ENCODE results near the gene KRTAP5-11.
"Not testable (repeated sequence)": the region's sequence is repeated elsewhere in the genome, so short reads cannot be mapped to it uniquely, and the experiment has no call there.

The KRTAP5-11 gene

DNA sequence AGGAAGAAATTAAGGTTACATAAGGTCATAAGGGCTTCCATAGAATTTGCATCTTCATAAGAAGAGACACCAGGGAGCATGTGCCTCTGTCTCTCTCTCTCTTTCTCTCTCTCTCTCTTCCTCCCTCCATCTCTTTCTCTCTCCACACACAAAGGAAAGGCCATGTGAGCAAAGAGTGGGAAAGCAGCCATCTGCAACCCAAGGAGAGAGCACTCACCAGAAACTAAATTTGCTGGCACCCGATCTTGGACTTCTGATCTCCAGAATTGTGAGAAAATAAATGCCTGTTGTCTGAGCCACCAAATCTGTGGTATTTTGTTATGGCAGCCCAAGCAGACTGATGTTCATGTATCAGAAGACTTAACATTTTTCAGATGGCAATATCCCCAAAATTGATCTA is 23.7 kb downstream of the KRTAP5-11 start:
- no peak for DNase-seq (ENCODE audit: low spot score)
- FAIRE-seq = no peak

DNA sequence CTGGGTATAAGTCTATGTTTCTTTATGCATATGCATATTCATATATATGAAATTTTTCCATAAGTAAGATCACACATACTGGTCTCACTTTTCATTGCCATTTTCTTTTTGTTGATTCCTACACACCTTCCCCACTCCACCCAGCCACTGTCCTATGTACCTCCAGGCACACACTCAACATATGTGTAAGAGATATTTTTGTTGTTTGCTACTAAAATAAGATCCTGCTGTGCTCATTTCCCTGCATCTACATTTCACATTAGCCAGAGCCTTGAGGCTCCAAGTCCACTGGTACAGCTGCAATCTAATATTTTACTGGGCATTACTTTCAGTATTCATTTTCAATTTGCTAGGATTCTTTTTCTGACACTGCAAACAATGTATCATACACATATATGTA is 25.4 kb downstream of the KRTAP5-11 start:
- FAIRE-seq (no peak), DNase-seq (ENCODE audit: low spot score) (no peak)

GRCh38 chr11:71556018-71556417 is 26.7 kb downstream of the KRTAP5-11 start:
- FAIRE-seq (no peak), DNase-seq (ENCODE audit: low spot score) (no peak)

DNA sequence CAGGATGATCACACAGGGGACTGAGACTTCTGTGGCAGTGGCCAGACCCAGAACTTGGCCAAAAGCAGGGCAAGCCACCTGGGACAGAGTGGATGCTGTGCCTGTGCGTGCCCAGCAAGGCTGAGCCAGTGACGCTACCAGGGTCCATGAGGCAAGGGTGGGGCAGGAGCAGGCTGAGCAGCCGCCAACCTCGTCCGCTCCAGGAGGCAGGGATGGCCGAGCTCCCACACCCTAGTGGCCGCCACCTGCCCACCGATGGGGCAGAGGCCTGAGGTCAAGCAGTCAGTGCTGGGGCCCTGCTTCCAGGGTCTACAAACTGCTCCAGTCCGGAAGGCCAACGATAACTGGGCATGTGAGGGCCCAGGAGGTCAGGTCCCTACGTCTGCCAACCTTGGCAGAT is 27.2 kb downstream of the KRTAP5-11 start:
- DNase-seq (ENCODE audit: low spot score) (no peak), FAIRE-seq (no peak)

GRCh38 chr11:71554996-71555395 is 27.7 kb downstream of the KRTAP5-11 start:
- FAIRE-seq (no peak), DNase-seq (ENCODE audit: low spot score) (no peak)

GRCh38 chr11:71551711-71552110 is 31.0 kb downstream of the KRTAP5-11 start:
- no peak for FAIRE-seq
- DNase-seq (ENCODE audit: low spot score) = no peak

DNA sequence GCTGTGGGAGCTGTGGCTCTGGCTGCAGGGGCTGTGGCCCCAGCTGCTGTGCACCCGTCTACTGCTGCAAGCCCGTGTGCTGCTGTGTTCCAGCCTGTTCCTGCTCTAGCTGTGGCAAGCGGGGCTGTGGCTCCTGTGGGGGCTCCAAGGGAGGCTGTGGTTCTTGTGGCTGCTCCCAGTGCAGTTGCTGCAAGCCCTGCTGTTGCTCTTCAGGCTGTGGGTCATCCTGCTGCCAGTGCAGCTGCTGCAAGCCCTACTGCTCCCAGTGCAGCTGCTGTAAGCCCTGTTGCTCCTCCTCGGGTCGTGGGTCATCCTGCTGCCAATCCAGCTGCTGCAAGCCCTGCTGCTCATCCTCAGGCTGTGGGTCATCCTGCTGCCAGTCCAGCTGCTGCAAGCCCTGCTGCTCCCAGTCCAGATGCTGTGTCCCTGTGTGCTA is 33.9 kb downstream of the KRTAP5-11 start:
- DNase-seq (ENCODE audit: low spot score) (no peak), FAIRE-seq (no peak)

DNA sequence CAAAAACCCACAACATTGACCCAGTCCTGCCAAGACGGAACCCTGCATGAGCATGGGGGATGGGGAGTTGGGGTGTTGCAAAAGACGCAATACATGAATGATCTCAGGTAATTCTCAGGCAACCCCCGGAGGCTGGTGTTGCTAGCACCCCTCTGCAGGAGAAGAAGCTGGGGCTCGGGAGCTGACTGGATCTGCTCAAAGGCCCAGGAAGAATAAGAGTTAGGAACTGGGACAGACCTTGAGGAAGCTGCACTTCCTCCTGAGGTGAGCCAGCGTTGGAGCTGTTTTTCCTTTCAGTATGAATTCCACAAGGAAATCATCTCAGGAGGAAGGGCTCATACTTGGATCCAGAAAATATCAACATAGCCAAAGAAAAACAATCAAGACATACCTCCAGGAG is 34.6 kb downstream of the KRTAP5-11 start, which contains the start of gene KRTAP5-9:
Gene KRTAP5-9, plus strand, starts transcription at position 301 of the 400 bp plus-strand sequence. CDS start 238 bp downstream, outside the sequence.
- FAIRE-seq = no peak

GRCh38 chr11:71545405-71545966 is 37.2 kb downstream of the KRTAP5-11 start:
- FAIRE-seq = no peak

More for the DNA sequence above, 34.6 kb downstream of the KRTAP5-11 start, which contains the start of gene KRTAP5-9:
- no peak for DNase-seq (ENCODE audit: low spot score)

GRCh38 chr11:71544525-71545214 is 38.0 kb downstream of the KRTAP5-11 start:
- FAIRE-seq (no peak), DNase-seq (ENCODE audit: low spot score) (no peak)

More at GRCh38 chr11:71545405-71545966, 37.2 kb downstream of the KRTAP5-11 start:
- no peak for DNase-seq (ENCODE audit: low spot score)

DNA sequence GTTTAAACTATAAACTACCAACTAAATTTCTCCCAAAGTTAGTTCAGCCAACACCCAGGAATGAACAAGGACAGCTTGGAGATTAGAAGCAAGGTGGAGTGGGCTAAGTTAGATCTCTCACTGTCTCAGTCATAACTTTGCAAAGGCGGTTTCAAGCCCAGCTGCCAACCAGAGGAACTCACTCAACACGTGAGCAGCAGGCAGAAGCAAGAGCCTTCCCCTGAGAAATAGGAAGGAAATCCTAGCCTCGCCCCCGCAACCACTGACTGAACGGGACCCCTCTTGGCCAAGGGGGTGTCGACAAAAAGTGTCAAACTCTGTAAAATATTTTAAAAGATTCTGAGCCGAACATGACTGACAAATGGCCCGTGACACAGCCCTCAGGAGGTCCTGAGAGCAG is 38.8 kb downstream of the KRTAP5-11 start:
- no peak for FAIRE-seq
- no peak for DNase-seq (ENCODE audit: low spot score)

DNA sequence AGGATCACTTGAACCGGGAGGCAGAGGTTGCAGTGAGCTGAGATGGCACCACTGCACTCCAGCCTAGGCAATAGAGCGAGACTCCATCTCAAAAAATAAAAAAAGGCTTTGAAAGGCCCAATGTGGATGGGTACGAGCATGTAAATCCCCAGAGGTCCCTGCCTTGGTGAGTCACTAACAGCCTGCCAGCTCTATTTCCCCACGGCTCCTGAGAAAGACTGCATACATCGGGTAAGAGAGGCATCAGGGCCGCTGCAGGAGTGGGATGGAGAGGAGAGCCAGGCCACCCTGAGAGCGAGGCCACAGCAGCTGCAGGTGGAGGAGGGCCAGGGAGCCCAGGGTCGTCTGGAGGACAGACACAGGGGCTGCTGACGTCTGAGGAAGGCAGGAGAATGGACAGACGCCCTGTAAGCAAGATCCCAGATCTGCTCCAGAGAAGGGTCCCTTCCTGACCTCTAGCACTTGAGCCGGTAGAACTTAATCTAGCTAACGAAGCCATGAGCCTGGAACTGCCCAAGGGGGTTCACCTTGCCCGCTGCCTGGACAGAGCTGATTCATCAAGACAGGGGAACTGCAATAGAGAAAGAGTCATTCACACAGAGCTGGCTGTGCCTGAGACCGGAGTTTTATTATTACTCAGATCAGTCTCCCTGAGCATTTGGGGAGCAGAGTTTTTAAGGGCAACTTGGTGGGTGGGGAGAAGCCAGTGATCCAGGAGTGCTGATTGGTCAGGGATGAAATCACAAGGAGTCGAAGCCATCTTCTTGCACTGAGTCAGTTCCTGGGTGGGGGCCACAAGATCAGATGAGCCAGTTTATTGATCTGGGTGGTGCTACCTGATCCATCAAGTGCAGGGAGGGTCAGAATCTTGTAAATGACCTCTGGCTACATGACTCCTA is 39.5 kb downstream of the KRTAP5-11 start:
- FAIRE-seq = no peak
- no peak for DNase-seq (ENCODE audit: low spot score)

GRCh38 chr11:71542382-71542781 is 40.3 kb downstream of the KRTAP5-11 start:
- FAIRE-seq (no peak), DNase-seq (ENCODE audit: low spot score) (no peak)

DNA sequence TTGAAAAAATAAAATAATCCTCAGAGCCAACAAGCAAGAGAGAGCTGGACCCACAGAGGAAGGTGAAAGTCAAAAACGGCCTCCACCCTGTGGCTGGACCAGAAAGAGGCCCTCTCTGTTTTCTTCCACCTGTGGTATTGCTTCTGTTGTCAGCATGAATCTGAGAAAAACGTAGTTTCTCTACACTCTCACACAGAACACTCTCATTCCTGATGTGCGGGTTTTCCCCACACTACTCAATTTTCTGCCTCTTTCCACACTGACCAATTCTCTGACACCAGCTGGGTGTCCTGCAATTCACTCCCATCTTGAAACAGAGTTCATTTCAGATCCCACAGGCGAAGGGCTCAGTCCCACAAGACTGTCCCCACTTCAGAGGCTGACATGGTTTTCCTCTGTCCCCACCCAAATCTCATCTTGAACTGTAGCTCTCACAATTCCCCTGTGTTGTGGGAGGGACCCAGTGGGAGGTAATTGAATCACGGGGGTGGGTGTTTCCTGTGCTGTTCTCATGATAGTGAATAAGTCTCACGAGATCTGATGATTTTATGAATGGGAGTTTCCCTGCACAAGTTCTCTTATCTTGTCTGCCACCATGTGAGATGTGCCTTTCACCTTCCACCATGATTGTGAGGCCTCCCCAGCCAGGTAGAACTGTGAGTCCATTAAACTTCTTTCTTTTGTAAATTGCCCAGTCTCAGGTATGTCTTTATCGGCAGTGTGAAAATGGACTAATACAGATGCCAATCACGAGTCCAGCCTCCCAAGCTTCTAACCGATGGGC is 42.0 kb downstream of the KRTAP5-11 start:
- FAIRE-seq; DNase-seq (ENCODE audit: low spot score): not testable (repeated sequence)

- not testable (repeated sequence) for FAIRE-seq; DNase-seq (ENCODE audit: low spot score)
These were observed 42.7 kb downstream of the KRTAP5-11 start for GRCh38 chr11:71539971-71540370.

- DNase-seq (ENCODE audit: low spot score) (no peak), FAIRE-seq (no peak)
These were observed 43.7 kb downstream of the KRTAP5-11 start for GRCh38 chr11:71539017-71539416.

GRCh38 chr11:71538666-71538990 is 44.0 kb downstream of the KRTAP5-11 start:
- no peak for DNase-seq (ENCODE audit: low spot score)
- no peak for FAIRE-seq

DNA sequence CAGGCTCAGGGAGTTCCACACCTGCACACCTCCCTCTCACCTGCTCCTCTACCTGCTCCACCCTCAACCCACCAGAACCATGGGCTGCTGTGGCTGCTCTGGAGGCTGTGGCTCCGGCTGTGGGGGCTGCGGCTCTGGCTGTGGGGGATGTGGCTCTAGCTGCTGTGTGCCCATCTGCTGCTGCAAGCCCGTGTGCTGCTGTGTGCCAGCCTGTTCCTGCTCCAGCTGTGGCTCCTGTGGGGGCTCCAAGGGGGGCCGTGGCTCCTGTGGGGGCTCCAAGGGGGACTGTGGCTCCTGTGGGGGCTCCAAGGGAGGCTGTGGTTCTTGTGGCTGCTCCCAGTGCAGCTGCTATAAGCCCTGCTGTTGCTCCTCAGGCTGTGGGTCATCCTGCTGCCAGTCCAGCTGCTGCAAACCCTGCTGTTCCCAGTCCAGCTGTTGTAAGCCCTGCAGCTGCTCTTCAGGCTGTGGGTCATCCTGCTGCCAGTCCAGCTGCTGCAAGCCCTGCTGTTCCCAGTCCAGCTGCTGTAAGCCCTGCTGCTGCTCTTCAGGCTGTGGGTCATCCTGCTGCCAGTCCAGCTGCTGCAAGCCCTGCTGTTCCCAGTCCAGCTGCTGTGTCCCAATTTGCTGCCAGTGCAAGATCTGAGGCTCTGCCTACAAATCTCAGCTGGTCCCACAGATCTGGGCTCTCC is 44.6 kb downstream of the KRTAP5-11 start, which contains the start of gene KRTAP5-8:
Gene KRTAP5-8, plus strand, starts transcription at position 49 of the 689 bp plus-strand sequence. Its CDS starts 31 bp downstream, at position 80.
- not testable (repeated sequence) for DNase-seq (ENCODE audit: low spot score)

GRCh38 chr11:71537537-71537936 is 45.1 kb downstream of the KRTAP5-11 start:
- FAIRE-seq (no peak), DNase-seq (ENCODE audit: low spot score) (no peak)

More for the DNA sequence above, 44.6 kb downstream of the KRTAP5-11 start, which contains the start of gene KRTAP5-8:
- not testable (repeated sequence) for FAIRE-seq

GRCh38 chr11:71535825-71536224 is 46.9 kb downstream of the KRTAP5-11 start:
- DNase-seq (ENCODE audit: low spot score) (no peak), FAIRE-seq (no peak)

All from urothelium cell line (cell line).